Transverse colon (tissue), 4 donors: Measurements from ENCODE around the gene GNB2. TPM values are rescaled to one million over a fixed set of nuclear protein-coding genes. Genes with fewer than 3 reads are reported as not detected.

Experiments used
- DNase-seq: peaks from one replicate; pipeline ENCODE4 v3.0.0-alpha.2; 2019
- H3K27ac ChIP-seq, 4 donors: fragments of 200-600 bp; sonication (generic); 2 replicates each; pipeline ENCODE4 v1.5.1; 2016 to 2018; ENCODE audit warnings: inconsistent platforms in 4 of 4
- H3K27me3 ChIP-seq: fragments of 200-600 bp; sonication (generic); 2 replicates; pipeline ENCODE4 v1.5.1; 2017; ENCODE audit warnings: inconsistent platforms
- H3K36me3 ChIP-seq, 4 donors: fragments of 200-600 bp; sonication (generic); 2 replicates each; pipeline ENCODE4 v1.5.1; 2017 to 2019; ENCODE audit warnings: inconsistent platforms in 4 of 4
- H3K4me1 ChIP-seq, 4 donors: fragments of 200-600 bp; sonication (generic); 2 replicates each; pipeline ENCODE4 v1.5.1; 2017 to 2020; ENCODE audit warnings: inconsistent platforms in 4 of 4
- H3K4me3 ChIP-seq, 4 donors: fragments of 200-600 bp; sonication (generic); 1 replicate in 1 of 4; 2 replicates in 3 of 4; pipeline versions ENCODE4 v1.5.1 to v1.6.1; 2017 to 2019; ENCODE audit warnings: inconsistent platforms in 4 of 4
- H3K9me3 ChIP-seq, 2 donors: fragments of 200-600 bp; sonication (generic); 2 replicates each; pipeline ENCODE4 v1.5.1; 2017 to 2019; ENCODE audit warnings: inconsistent platforms in 2 of 2
- CTCF ChIP-seq, 5 experiments: fragments of 200-600 bp in 3 of 5; fragments of 450-650 bp in 2 of 5; sonication (generic) in 3 of 5; IDR thresholded peaks; 1 replicate in 2 of 5; 2 replicates in 3 of 5; pipeline ENCODE4 v1.5.1; 2016 to 2017; ENCODE audit warnings: antibody characterized with exemption in 5 of 5, inconsistent platforms in 3 of 5, mild to moderate bottlenecking in 2 of 5, moderate library complexity in 1 of 5
- EP300 ChIP-seq: sonication (generic); formaldehyde crosslinking; IDR thresholded peaks from one replicate; pipeline ENCODE4 v1.6.1; 2017; ENCODE audit warnings: antibody characterized with exemption, low read depth
- POLR2A ChIP-seq: fragments of 450-650 bp; IDR thresholded peaks from one replicate; pipeline ENCODE4 v1.6.1; 2016; ENCODE audit warnings: antibody characterized with exemption, mild to moderate bottlenecking, moderate library complexity
- POLR2AphosphoS5 ChIP-seq, 3 donors: sonication (generic); formaldehyde crosslinking; IDR thresholded peaks; one replicate each; pipeline ENCODE4 v1.6.1; 2016; ENCODE audit warnings: antibody characterized with exemption in 3 of 3
- WGBS, 2 donors: methylation state at CpG; one replicate each; pipeline ENCODE4 v1.1.5; 2018; ENCODE audit warnings: low coverage in 1 of 2; 5-methylcytosine and 5-hydroxymethylcytosine counted together
- in situ Hi-C, 4 donors: fragments of 200-750 bp; cut with MboI; loops; one replicate each; pipeline versions ENCODE4 v1.15.0 to v1.15.1; 2017; ENCODE audit warnings: low sequenced_read_pairs in 3 of 4, low pct_ligation_motif_present in 1 of 4, low pct_unique_long_range_greater_than_20kb in 1 of 4
- intact Hi-C: fragments of 100-400 bp; cut with DNase I; formaldehyde crosslinking; loops from one replicate; pipeline ENCODE4 v1.15.1; 2023; ENCODE audit warnings: low total_unique reads
- total RNA-seq, 4 donors: library from RNA; depleted of rRNA; stranded (reverse); fragments of >200 nt; gene quantifications; one replicate each; pipeline ENCODE4 v1.1.0, GENCODE V29; 2016

The GNB2 gene
- total RNA-seq, 4 donors from 2014 or later, result 192 to 301 (median 246) TPM

DNA sequence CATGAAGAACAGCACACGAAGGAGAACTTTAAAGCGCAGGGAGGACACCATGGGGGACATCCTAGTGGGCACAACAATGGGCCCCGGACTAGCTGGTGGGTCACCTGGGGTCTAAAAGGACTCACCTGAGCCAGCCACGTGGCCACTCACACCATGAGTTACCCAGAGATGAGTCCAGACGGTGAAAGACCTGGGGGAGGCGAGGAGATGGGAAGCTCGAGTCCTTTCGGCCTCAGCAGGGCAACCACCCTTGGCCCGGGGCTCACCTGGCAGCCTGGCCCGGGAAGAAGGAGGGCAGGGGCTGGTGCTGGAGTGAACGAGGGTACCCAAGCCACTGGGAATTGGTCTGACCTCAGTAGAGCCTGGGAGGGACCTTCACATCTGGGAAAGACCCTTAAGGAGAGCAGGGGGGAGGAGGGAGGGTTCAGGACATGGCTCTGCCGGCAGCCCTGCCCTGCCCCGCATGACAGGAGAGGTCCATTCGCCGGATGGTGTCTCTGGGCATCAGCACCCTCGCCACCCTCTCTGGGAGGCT is 14.9 kb downstream of the GNB2 start:
- Histone ChIP-seq H3K36me3 (peaks cover 0 to 47% (median 17%) of the 10 kb centered on the region in 4 donors), H3K4me3 (no peak overlapping the region), H3K27ac (no peak overlapping the region), H3K4me1 (peaks cover 21 to 39% (median 30%) of the 10 kb centered on the region in 4 donors), H3K27me3 (no peaks in the 10 kb centered on the region), H3K9me3 (no peaks in the 10 kb centered on the region)
- TF ChIP-seq EP300 (no peak), CTCF (IDR thresholded peaks at IDR 0.05) (no peak), POLR2AphosphoS5 (IDR thresholded peaks at IDR 0.05) (no peak), POLR2A (no peak)
- DNase-seq, result no peak
- 88 to 90% methylated on average over 4 to 16 of the region's 16 CpGs for WGBS, 2 donors
- in situ Hi-C loops (loop anchor here in 3 of 4 donors (25.0 kb wide), 2 partner anchors 101 to 226 kb away; partner anchors contain the start of genes SPACDR (in 2 of the 3), FBXO24 (in 1 of the 3) and LRCH4 (in 1 of the 3)), intact Hi-C loops (no loop called here)

DNA sequence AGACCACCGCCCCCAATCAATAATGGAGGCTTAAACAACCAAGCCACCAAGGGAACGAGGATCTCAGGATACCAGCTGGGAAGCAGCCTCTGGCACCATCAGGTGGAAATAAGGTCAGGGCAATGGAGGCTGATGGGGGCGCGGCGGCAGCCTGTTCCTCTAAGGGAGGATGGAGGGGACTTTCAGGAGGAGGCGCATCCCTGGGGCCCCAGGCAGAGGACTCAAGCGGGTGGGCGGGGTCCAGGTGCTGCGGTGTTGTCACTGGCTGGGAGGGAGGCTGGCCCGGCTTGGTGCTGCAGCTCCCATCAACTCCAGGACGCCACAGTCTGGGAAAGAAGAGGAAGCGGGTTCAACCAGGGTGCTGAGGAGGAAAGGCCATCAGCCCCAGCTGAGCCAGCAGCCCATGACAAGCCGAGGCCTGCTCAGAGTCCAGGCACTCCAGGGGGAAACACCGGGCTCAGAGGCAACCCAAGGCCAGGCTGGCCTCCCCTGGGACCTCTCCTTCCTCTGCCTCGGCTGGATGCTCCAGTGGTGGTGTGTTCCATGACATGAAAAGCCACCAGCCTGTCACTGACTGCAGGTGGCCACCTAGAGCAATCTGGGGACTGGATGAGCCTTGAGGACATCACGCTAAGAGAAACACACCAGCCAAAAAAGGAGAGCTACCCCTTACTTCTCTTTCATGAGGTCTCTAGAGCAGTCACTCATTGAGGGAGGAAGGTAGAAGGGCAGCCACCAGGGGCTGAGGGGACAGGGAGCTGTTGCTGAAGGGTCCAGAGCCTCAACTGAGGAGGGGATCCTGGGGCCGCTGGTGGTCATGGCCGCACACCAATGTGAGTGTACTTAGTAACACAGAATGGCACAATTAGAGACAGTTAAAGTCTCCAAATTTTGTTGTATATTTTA is 15.9 kb downstream of the GNB2 start:
- no peak overlapping the region for H3K4me3 ChIP-seq

GRCh38 chr7:100691676-100692577 is 18.4 kb downstream of the GNB2 start:
- in situ Hi-C loops (loop anchor here in 3 of 4 donors (10.0 to 25.0 kb wide), 3 partner anchors 105 to 230 kb away; partner anchors contain the start of genes SPACDR (in 3 of the 3), FBXO24 (in 1 of the 3) and LRCH4 (in 1 of the 3)), intact Hi-C loops (loop anchor here (5.0 kb wide), 1 partner anchor 125 kb away; no protein-coding TSS in a partner anchor)
- 33 to 73% methylated on average over 6 to 28 of the region's 28 CpGs for WGBS, 2 donors
- no peak for TF ChIP-seq POLR2AphosphoS5 (IDR thresholded peaks at IDR 0.05)
- no peak for TF ChIP-seq POLR2A
- peak; percentile 86 to 95 (median 93) for TF ChIP-seq CTCF (IDR thresholded peaks at IDR 0.05)
- TF ChIP-seq EP300, result no peak
- H3K4me3 ChIP-seq, result peak overlapping the region in 1 of 4 donors; percentile 100
- H3K9me3 ChIP-seq, result no peaks in the 10 kb centered on the region
- H3K27ac ChIP-seq, result peak overlapping the region; percentile 37 to 91 (median 89)
- peak; percentile 82 for DNase-seq
- H3K4me1 ChIP-seq, result peaks cover 21 to 47% (median 33%) of the 10 kb centered on the region in 4 donors
- peaks cover 14% of the 10 kb centered on the region for H3K27me3 ChIP-seq
- peaks cover 0 to 12% (median 6%) of the 10 kb centered on the region in 4 donors for H3K36me3 ChIP-seq

More for the DNA sequence above, 15.9 kb downstream of the GNB2 start:
- 92% methylated on average over 18 of the region's 18 CpGs; no CpG with 5 or more reads in 1 of the 2 donors for WGBS, 2 donors
- TF ChIP-seq EP300 (no peak), POLR2AphosphoS5 (IDR thresholded peaks at IDR 0.05) (no peak), CTCF (IDR thresholded peaks at IDR 0.05) (no peak), POLR2A (no peak)
- intact Hi-C loops (loop anchor here (5.0 kb wide), 1 partner anchor 122 kb away; no protein-coding TSS in a partner anchor), in situ Hi-C loops (loop anchor here in 3 of 4 donors (10.0 to 25.0 kb wide), 3 partner anchors 102 to 227 kb away; partner anchors contain the start of genes SPACDR (in 3 of the 3), FBXO24 (in 1 of the 3) and LRCH4 (in 1 of the 3))
- Histone ChIP-seq H3K36me3 (peaks cover 0 to 36% (median 12%) of the 10 kb centered on the region in 4 donors), H3K27ac (no peak overlapping the region), H3K27me3 (no peaks in the 10 kb centered on the region), H3K4me1 (peaks cover 21 to 40% (median 31%) of the 10 kb centered on the region in 4 donors), H3K9me3 (no peaks in the 10 kb centered on the region)
- no peak for DNase-seq
